GM18507 (cell line): ENCODE data around the gene CYBC1.
"Not testable (repeated sequence)": the region's sequence is repeated elsewhere in the genome, so short reads cannot be mapped to it uniquely, and the experiment has no call there.

Experiments used
- DNase-seq: peaks from one replicate; pipeline ENCODE4 v3.0.0; 2011; ENCODE audit warnings: low read depth; ENCODE audit not compliant: insufficient read length; ENCODE audit errors: extremely low spot score
- FAIRE-seq: peaks from 2 replicates; lab custom pipeline; 2011; peaks lifted over from hg19 to GRCh38; lab: Jason Lieb, UNC

Gene CYBC1

GRCh38 chr17:82480318-82480717 is 29.8 kb upstream of the CYBC1 start:
- no peak for FAIRE-seq
- no peak for DNase-seq

- DNase-seq = no peak
- FAIRE-seq = no peak
Observed at GRCh38 chr17:82479602-82480001, 29.1 kb upstream of the CYBC1 start.

GRCh38 chr17:82477934-82478333 is 27.4 kb upstream of the CYBC1 start:
- DNase-seq (no peak), FAIRE-seq (no peak)

- FAIRE-seq = no peak
- no peak for DNase-seq
Observed at GRCh38 chr17:82475458-82475857, 24.9 kb upstream of the CYBC1 start.

- DNase-seq (no peak), FAIRE-seq (no peak)
Observed at GRCh38 chr17:82474223-82475010, 23.9 kb upstream of the CYBC1 start.

GRCh38 chr17:82470065-82470464 is 19.5 kb upstream of the CYBC1 start:
- DNase-seq = no peak
- no peak for FAIRE-seq

GRCh38 chr17:82468692-82469091 is 18.1 kb upstream of the CYBC1 start:
- no peak for DNase-seq
- FAIRE-seq = no peak

- no peak for DNase-seq
- no peak for FAIRE-seq
Observed at GRCh38 chr17:82465023-82465603, 14.6 kb upstream of the CYBC1 start.

- no peak for FAIRE-seq
- DNase-seq = no peak
Observed at GRCh38 chr17:82464567-82464929, 14.0 kb upstream of the CYBC1 start.

- DNase-seq (no peak), FAIRE-seq (no peak)
Observed at GRCh38 chr17:82463925-82464566, 13.5 kb upstream of the CYBC1 start.

GRCh38 chr17:82463391-82463790 is 12.8 kb upstream of the CYBC1 start:
- FAIRE-seq (no peak), DNase-seq (no peak)

- DNase-seq = no peak
- FAIRE-seq = no peak
Observed at GRCh38 chr17:82461827-82462524, 11.4 kb upstream of the CYBC1 start.

GRCh38 chr17:82459936-82460335 is 9.4 kb upstream of the CYBC1 start:
- not testable (repeated sequence) for DNase-seq, FAIRE-seq

GRCh38 chr17:82458885-82459424 is 8.4 kb upstream of the CYBC1 start:
- DNase-seq (no peak), FAIRE-seq (no peak)

- DNase-seq (peak; percentile 98), FAIRE-seq (no peak)
Observed at GRCh38 chr17:82458179-82458884, 7.8 kb upstream of the CYBC1 start, which contains the start of gene NARF. Gene NARF, plus strand, starts transcription at chr17:82458741. Its CDS starts 63 bp downstream, at chr17:82458804.

GRCh38 chr17:82457929-82458178 is 7.3 kb upstream of the CYBC1 start:
- FAIRE-seq = peak; percentile 94
- no peak for DNase-seq

- DNase-seq (no peak), FAIRE-seq (no peak)
Observed at GRCh38 chr17:82457073-82457928, 6.7 kb upstream of the CYBC1 start.

GRCh38 chr17:82453706-82454105 is 3.2 kb upstream of the CYBC1 start:
- not testable (repeated sequence) for FAIRE-seq, DNase-seq

GRCh38 chr17:82453151-82453550 is 2.6 kb upstream of the CYBC1 start:
- DNase-seq, FAIRE-seq: not testable (repeated sequence)
